HEK293 (cell line): Measurements from ENCODE around the gene GLRX5.

ENCODE experiments used
- ATF2 ChIP-seq: fragments of 450-650 bp; formaldehyde crosslinking; IDR thresholded peaks from 2 replicates; pipeline ENCODE4 v1.5.1; 2016; ENCODE audit warnings: missing biosample characterization, missing genetic modification characterization, low read depth
- CTCF ChIP-seq: fragments of 450-650 bp; formaldehyde crosslinking; IDR thresholded peaks from 2 replicates; pipeline ENCODE4 v1.5.1; 2016; ENCODE audit warnings: missing biosample characterization, missing genetic modification characterization
- MEIS1 ChIP-seq: sonication (generic); formaldehyde crosslinking; IDR thresholded peaks from 2 replicates; pipeline ENCODE4 v1.8.1; 2022; ENCODE audit warnings: missing genetic modification reagents, mild to moderate bottlenecking, borderline replicate concordance
- PRDM1 ChIP-seq: fragments of 450-650 bp; formaldehyde crosslinking; IDR thresholded peaks from 2 replicates; pipeline ENCODE4; 2016; ENCODE audit warnings: missing biosample characterization, missing genetic modification characterization
- ZNF24 ChIP-seq: fragments of 450-650 bp; formaldehyde crosslinking; IDR thresholded peaks from 2 replicates; pipeline ENCODE4 v1.5.1; 2016; ENCODE audit warnings: missing biosample characterization, missing genetic modification characterization
- ZNF311 ChIP-seq: fragments of 450-650 bp; formaldehyde crosslinking; IDR thresholded peaks from 2 replicates; pipeline ENCODE4 v1.5.1; 2017; ENCODE audit warnings: missing biosample characterization, missing genetic modification characterization, borderline replicate concordance
- ZNF530 ChIP-seq: fragments of 450-650 bp; formaldehyde crosslinking; IDR thresholded peaks from 2 replicates; pipeline ENCODE4 v1.5.1; 2016; ENCODE audit warnings: low read depth, missing biosample characterization, missing genetic modification characterization

- TF ChIP-seq PRDM1 (tag by site-specific recombination) = no peak
- no peak for TF ChIP-seq MEIS1 (CRISPR knock-in tag)
- TF ChIP-seq ZNF311 (tag by site-specific recombination) = no peak
- TF ChIP-seq CTCF (tag by site-specific recombination) = no peak
- no peak for TF ChIP-seq ATF2 (tag by site-specific recombination)
- TF ChIP-seq ZNF24 (tag by site-specific recombination) = no peak
- no peak for TF ChIP-seq ZNF530 (tag by site-specific recombination)
Observed at GRCh38 chr14:95529216-95529615, 5.6 kb upstream of the GLRX5 start.
